ENCODE results near the gene CREB3. TPM values are rescaled to one million over a fixed set of nuclear protein-coding genes. Genes with fewer than 3 reads are reported as not detected.

Gene CREB3
- polyA plus RNA-seq, 2 of the 4 experiments (the other 2 are of a cell fraction): 33.3 to 51.3 TPM

- no peak within 1 kb of the TSS for H3K27ac ChIP-seq
- WGBS (ENCODE audit: missing lambda C conversion rate): 74% methylated on average over 2 of the region's 3 CpGs
- no peak for DNase-seq (ENCODE audit: low read depth in 1 of 2, low spot score in 1 of 2)
- ChIA-PET POLR2A (no interaction called here), CTCF (interaction anchor here (0.5 to 6.5 kb wide), 11 partner anchors 10 to 96 kb away, joined by 3 to 75 read pairs (median 6); partner anchors contain the start of genes CCDC107, CREB3, GBA2 and RGP1)
- peaks cover 19% of the 10 kb centered on the region for H3K4me1 ChIP-seq
- ATAC-seq: no peak
- H3K4me2 ChIP-seq: no peak within 1 kb of the TSS
- H3K4me3 ChIP-seq: no peak within 1 kb of the TSS
- TF ChIP-seq EP300 (IDR thresholded peaks at IDR 0.05) (no peak), FOSL2 (IDR thresholded peaks at IDR 0.05) (no peak), FOSL2 (CRISPR knock-in tag; IDR thresholded peaks at IDR 0.05) (no peak), KDM5A (IDR thresholded peaks at IDR 0.05) (no peak), CTCF (IDR thresholded peaks at IDR 0.05) (no peak), NPAS2 (CRISPR knock-in tag; IDR thresholded peaks at IDR 0.05; ENCODE audit: borderline replicate concordance) (no peak), GATA3 (IDR thresholded peaks at IDR 0.05; ENCODE audit: borderline replicate concordance) (no peak), CBX2 (IDR thresholded peaks at IDR 0.05; ENCODE audit: borderline replicate concordance, low read depth) (no peak), HOXA7 (CRISPR knock-in tag; IDR thresholded peaks at IDR 0.05) (no peak), RNF2 (IDR thresholded peaks at IDR 0.05; ENCODE audit: borderline replicate concordance, low read depth) (no peak), TP53 (CRISPR knock-in tag; IDR thresholded peaks at IDR 0.05) (no peak), REST (IDR thresholded peaks at IDR 0.05) (no peak), NR3C1 (IDR thresholded peaks at IDR 0.05) (no peak), MAZ (IDR thresholded peaks at IDR 0.05; ENCODE audit: borderline replicate concordance, low read depth, low read length) (no peak), ELK1 (IDR thresholded peaks at IDR 0.05; ENCODE audit: low read depth, low read length) (no peak), HMGXB4 (CRISPR knock-in tag; IDR thresholded peaks at IDR 0.05; ENCODE audit: borderline replicate concordance) (no peak), JUNB (IDR thresholded peaks at IDR 0.05) (no peak), E2F6 (IDR thresholded peaks at IDR 0.05; ENCODE audit: borderline replicate concordance, low read depth) (no peak), POLR2AphosphoS2 (conservative IDR thresholded peaks at IDR 0.05; ENCODE audit: low read length) (no peak)
- H3K9me3 ChIP-seq: no peaks in the 10 kb centered on the region
- no peak for FAIRE-seq
These were observed 21.8 kb downstream of the CREB3 start, which contains the start of gene MSMP for GRCh38 chr9:35754264-35754663. Gene MSMP (minus strand): TSS chr9:35754276. CDS start chr9:35754129, 147 bp downstream.

All from A549 (cell line).